Measurements from ENCODE around the gene SSR3. TPM values are rescaled to one million over a fixed set of nuclear protein-coding genes. Genes with fewer than 3 reads are reported as not detected.
A peak's percentile ranks its signal among the peaks of the same experiment; 100 is the strongest.
"Not testable (repeated sequence)": the region's sequence is repeated elsewhere in the genome, so short reads cannot be mapped to it uniquely, and the experiment has no call there.

The SSR3 gene
- total RNA-seq, 1 experiment from 2014 or later, result 178 TPM

- CTCF ChIA-PET, result no interaction called here
- no peak for DNase-seq
Measured at GRCh38 chr3:156576651-156577348, 21.9 kb upstream of the SSR3 start.

GRCh38 chr3:156576051-156576450 is 21.1 kb upstream of the SSR3 start:
- no peak overlapping the region for H3K27ac ChIP-seq (ENCODE audit: low read length)
- no peak for DNase-seq
- H3F3A ChIP-seq (ENCODE audit: low read length, unreplicated experiment), result no peaks in the 10 kb centered on the region
- no peaks in the 10 kb centered on the region for H3K79me2 ChIP-seq (ENCODE audit: low read length)
- no peaks in the 10 kb centered on the region for H3K36me3 ChIP-seq (ENCODE audit: low read depth, low read length)
- TF ChIP-seq EZH2 (IDR thresholded peaks at IDR 0.05; ENCODE audit: low read length, unreplicated experiment) (no peak), CTCF (conservative IDR thresholded peaks at IDR 0.05; ENCODE audit: low read depth, low read length) (no peak), EZH2phosphoT487 (IDR thresholded peaks at IDR 0.05; ENCODE audit: borderline replicate concordance, low read length) (no peak)
- H4K20me1 ChIP-seq (ENCODE audit: low read length), result no peaks in the 10 kb centered on the region
- H3K4me1 ChIP-seq (ENCODE audit: insufficient read depth, low read length), result no peaks in the 10 kb centered on the region; the same call in 1 of the 2 replicates
- H3K9me2 ChIP-seq (replicated peaks; ENCODE audit: low read length), result no peaks in the 10 kb centered on the region
- no peak overlapping the region for H2AFZ ChIP-seq (ENCODE audit: low read length)
- no peak overlapping the region for H3K4me2 ChIP-seq (ENCODE audit: low read length)
- H3K27me3 ChIP-seq (ENCODE audit: low read length), result no peaks in the 10 kb centered on the region
- POLR2A ChIA-PET (ENCODE audit: unreplicated experiment), result no interaction called here
- H3K4me3 ChIP-seq (ENCODE audit: low read length), result no peak overlapping the region
- CTCF ChIA-PET, result no interaction called here
- H3K9me3 ChIP-seq (ENCODE audit: low read length), result no peaks in the 10 kb centered on the region
- H3K9ac ChIP-seq (ENCODE audit: low read length), result no peak overlapping the region
- intact Hi-C loops (cut with micrococcal nuclease), result no loop called here
- no peak for ATAC-seq
- no TSS peak for BruUV-seq (replicated peaks)

More at GRCh38 chr3:156576651-156577348, 21.9 kb upstream of the SSR3 start:
- POLR2A ChIA-PET (ENCODE audit: unreplicated experiment), result no interaction called here
- Histone ChIP-seq H4K20me1 (ENCODE audit: low read length) (no peaks in the 10 kb centered on the region), H3K79me2 (ENCODE audit: low read length) (no peaks in the 10 kb centered on the region), H3K4me2 (ENCODE audit: low read length) (no peak overlapping the region), H3K9ac (ENCODE audit: low read length) (no peak overlapping the region), H3F3A (ENCODE audit: low read length, unreplicated experiment) (no peaks in the 10 kb centered on the region), H3K27ac (ENCODE audit: low read length) (no peak overlapping the region), H3K9me3 (ENCODE audit: low read length) (no peaks in the 10 kb centered on the region), H2AFZ (ENCODE audit: low read length) (no peak overlapping the region), H3K27me3 (ENCODE audit: low read length) (no peaks in the 10 kb centered on the region), H3K9me2 (replicated peaks; ENCODE audit: low read length) (no peaks in the 10 kb centered on the region), H3K4me1 (ENCODE audit: insufficient read depth, low read length) (no peaks in the 10 kb centered on the region; the same call in 1 of the 2 replicates), H3K36me3 (ENCODE audit: low read depth, low read length) (no peaks in the 10 kb centered on the region), H3K4me3 (ENCODE audit: low read length) (no peak overlapping the region)
- intact Hi-C loops (cut with micrococcal nuclease), result no loop called here
- no TSS peak for BruUV-seq (replicated peaks)
- no peak for TF ChIP-seq EZH2 (IDR thresholded peaks at IDR 0.05; ENCODE audit: low read length, unreplicated experiment)
- TF ChIP-seq CTCF (conservative IDR thresholded peaks at IDR 0.05; ENCODE audit: low read depth, low read length), result 0 out of 2 replicates have a peak, but pooled peaks have one; percentile 22
- no peak for ATAC-seq

GRCh38 chr3:156575641-156576040 is 20.7 kb upstream of the SSR3 start:
- ATAC-seq (no peak), DNase-seq (no peak)
- Histone ChIP-seq H3K4me3 (ENCODE audit: low read length) (no peak overlapping the region), H3K4me2 (ENCODE audit: low read length) (no peak overlapping the region), H3K9ac (ENCODE audit: low read length) (no peak overlapping the region), H3K4me1 (ENCODE audit: insufficient read depth, low read length) (no peaks in the 10 kb centered on the region; the same call in 1 of the 2 replicates), H3K79me2 (ENCODE audit: low read length) (no peaks in the 10 kb centered on the region), H3K9me2 (replicated peaks; ENCODE audit: low read length) (no peaks in the 10 kb centered on the region), H3K9me3 (ENCODE audit: low read length) (no peaks in the 10 kb centered on the region), H3K36me3 (ENCODE audit: low read depth, low read length) (no peaks in the 10 kb centered on the region), H4K20me1 (ENCODE audit: low read length) (no peaks in the 10 kb centered on the region), H2AFZ (ENCODE audit: low read length) (no peak overlapping the region), H3K27me3 (ENCODE audit: low read length) (no peaks in the 10 kb centered on the region), H3K27ac (ENCODE audit: low read length) (no peak overlapping the region), H3F3A (ENCODE audit: low read length, unreplicated experiment) (no peaks in the 10 kb centered on the region)
- TF ChIP-seq CTCF (conservative IDR thresholded peaks at IDR 0.05; ENCODE audit: low read depth, low read length) (no peak), EZH2phosphoT487 (IDR thresholded peaks at IDR 0.05; ENCODE audit: borderline replicate concordance, low read length) (no peak)
- intact Hi-C loops (cut with micrococcal nuclease), result no loop called here
- BruUV-seq (replicated peaks), result no TSS peak
- POLR2A ChIA-PET (ENCODE audit: unreplicated experiment), result no interaction called here
- CTCF ChIA-PET, result no interaction called here

GRCh38 chr3:156569881-156570280 is 15.0 kb upstream of the SSR3 start:
- H3K4me1 ChIP-seq (ENCODE audit: insufficient read depth, low read length); H4K20me1 ChIP-seq (ENCODE audit: low read length); DNase-seq; H3K27me3 ChIP-seq (ENCODE audit: low read length); intact Hi-C loops (cut with micrococcal nuclease); H3K9me3 ChIP-seq (ENCODE audit: low read length); H3K9ac ChIP-seq (ENCODE audit: low read length); H3K4me3 ChIP-seq (ENCODE audit: low read length); CTCF ChIA-PET; BruUV-seq (replicated peaks); H3K79me2 ChIP-seq (ENCODE audit: low read length); H3K27ac ChIP-seq (ENCODE audit: low read length); H3K36me3 ChIP-seq (ENCODE audit: low read depth, low read length); H2AFZ ChIP-seq (ENCODE audit: low read length); POLR2A ChIA-PET (ENCODE audit: unreplicated experiment); H3K9me2 ChIP-seq (replicated peaks; ENCODE audit: low read length); H3F3A ChIP-seq (ENCODE audit: low read length, unreplicated experiment); ATAC-seq; H3K4me2 ChIP-seq (ENCODE audit: low read length): not testable (repeated sequence)
